SJCRH30 (cell line): Measurements from ENCODE around the gene KRT78. TPM values are rescaled to one million over a fixed set of nuclear protein-coding genes. Genes with fewer than 3 reads are reported as not detected.

Experiments
- total RNA-seq: library from RNA; depleted of rRNA; stranded (reverse); fragments of >200 nt; shearing (Covaris generic); gene quantifications from 2 replicates; pipeline ENCODE4 v1.2.3, GENCODE V29; 2014; rRNA removed

The KRT78 gene
- total RNA-seq, 1 experiment from 2014 or later, result not detected

Other genes starting within 250 kb of the KRT78 start
- not detected in 2 replicates for gene KRT72, start 247.5 kb downstream of the KRT78 start, total RNA-seq
- not detected in 2 replicates for gene KRT73, start 230.4 kb downstream of the KRT78 start, total RNA-seq
- gene KRT2, start 196.8 kb downstream of the KRT78 start, total RNA-seq, result not detected in 2 replicates
- not detected in 2 replicates for gene KRT1, start 168.6 kb downstream of the KRT78 start, total RNA-seq
- not detected in 2 replicates for gene KRT77, start 145.5 kb downstream of the KRT78 start, total RNA-seq
- not detected in 2 replicates for gene KRT76, start 71.6 kb downstream of the KRT78 start, total RNA-seq
- not detected in 2 replicates for gene KRT3, start 52.9 kb downstream of the KRT78 start, total RNA-seq
- not detected in 2 replicates for gene KRT4, start 34.9 kb downstream of the KRT78 start, total RNA-seq
- not detected in 2 replicates for gene KRT79, start 14.7 kb downstream of the KRT78 start, total RNA-seq
- 1.7 and 2.4 TPM in 2 replicates for gene KRT8, start 56.1 kb upstream of the KRT78 start, total RNA-seq
- 7.4 and 9.6 TPM in 2 replicates for gene KRT18, start 100.1 kb upstream of the KRT78 start, total RNA-seq
- 505 and 541 TPM in 2 replicates for gene EIF4B, start 157.5 kb upstream of the KRT78 start, total RNA-seq
- gene TNS2, start 201.1 kb upstream of the KRT78 start, total RNA-seq, result 13.3 and 16.1 TPM in 2 replicates
- 8.9 and 10.4 TPM in 2 replicates for gene SPRYD3, start 230.4 kb upstream of the KRT78 start, total RNA-seq
- gene IGFBP6, start 248.7 kb upstream of the KRT78 start, total RNA-seq, result 11.5 and 13.0 TPM in 2 replicates